G401.6 (cell line): Measurements from ENCODE around the gene LRRC37A3.
"Not testable (repeated sequence)": the region's sequence is repeated elsewhere in the genome, so short reads cannot be mapped to it uniquely, and the experiment has no call there.

Experiments used
- FAIRE-seq: peaks from 2 replicates; lab custom pipeline; 2012; peaks lifted over from hg19 to GRCh38; lab: Jason Lieb, UNC

Gene LRRC37A3

GRCh38 chr17:64925244-64925643 lies 6.0 kb upstream of the LRRC37A3 start:
- not testable (repeated sequence) for FAIRE-seq

- FAIRE-seq, result not testable (repeated sequence)
Observed at GRCh38 chr17:64923051-64923568, 3.8 kb upstream of the LRRC37A3 start.

GRCh38 chr17:64920419-64921172 lies 1.3 kb upstream of the LRRC37A3 start:
- no peak for FAIRE-seq

- no peak for FAIRE-seq
Observed at GRCh38 chr17:64920026-64920418, 744 bp upstream of the LRRC37A3 start.

- not testable (repeated sequence) for FAIRE-seq
Observed at GRCh38 chr17:64918842-64919288, 413 bp downstream of the LRRC37A3 start.

GRCh38 chr17:64917540-64917939 lies 1.7 kb downstream of the LRRC37A3 start:
- FAIRE-seq, result not testable (repeated sequence)

- not testable (repeated sequence) for FAIRE-seq
Observed at GRCh38 chr17:64915244-64915643, 4.0 kb downstream of the LRRC37A3 start.

GRCh38 chr17:64910191-64910514 lies 9.1 kb downstream of the LRRC37A3 start:
- FAIRE-seq, result not testable (repeated sequence)

GRCh38 chr17:64909511-64910190 lies 9.6 kb downstream of the LRRC37A3 start:
- not testable (repeated sequence) for FAIRE-seq

- not testable (repeated sequence) for FAIRE-seq
Observed at GRCh38 chr17:64904069-64904468, 15.2 kb downstream of the LRRC37A3 start.

- not testable (repeated sequence) for FAIRE-seq
Observed at GRCh38 chr17:64897136-64897535, 22.1 kb downstream of the LRRC37A3 start.

GRCh38 chr17:64874210-64874609 lies 45.1 kb downstream of the LRRC37A3 start:
- FAIRE-seq, result not testable (repeated sequence)

GRCh38 chr17:64847504-64848466 lies 71.5 kb downstream of the LRRC37A3 start:
- not testable (repeated sequence) for FAIRE-seq

GRCh38 chr17:64846892-64847291 lies 72.4 kb downstream of the LRRC37A3 start:
- FAIRE-seq, result not testable (repeated sequence)

- FAIRE-seq, result not testable (repeated sequence)
Observed at GRCh38 chr17:64843918-64844317, 75.4 kb downstream of the LRRC37A3 start.

- FAIRE-seq, result not testable (repeated sequence)
Observed at GRCh38 chr17:64842900-64843299, 76.4 kb downstream of the LRRC37A3 start.

- FAIRE-seq, result not testable (repeated sequence)
Observed at GRCh38 chr17:64840960-64841359, 78.3 kb downstream of the LRRC37A3 start.

- FAIRE-seq, result not testable (repeated sequence)
Observed at GRCh38 chr17:64838513-64838912, 80.8 kb downstream of the LRRC37A3 start.

- FAIRE-seq, result not testable (repeated sequence)
Observed at GRCh38 chr17:64837018-64837761, 82.1 kb downstream of the LRRC37A3 start.

- FAIRE-seq, result not testable (repeated sequence)
Observed at GRCh38 chr17:64836623-64837017, 82.7 kb downstream of the LRRC37A3 start.

- not testable (repeated sequence) for FAIRE-seq
Observed at GRCh38 chr17:64834060-64834459, 85.2 kb downstream of the LRRC37A3 start.
